ENCODE data around the gene TRABD.

Gene TRABD

GRCh38 chr22:50175191-50175461 is 10.6 kb upstream of the TRABD start:
- ChIA-PET CTCF (interaction anchor here (0.6 kb wide), 1 partner anchor 323 kb away, joined by 3 read pairs; no protein-coding TSS in a partner anchor), POLR2A (no interaction called here)
- no peak for DNase-seq (ENCODE audit: extremely low spot score)
- no peak for TF ChIP-seq LEF1 (IDR thresholded peaks at IDR 0.05; ENCODE audit: borderline replicate concordance)

DNA sequence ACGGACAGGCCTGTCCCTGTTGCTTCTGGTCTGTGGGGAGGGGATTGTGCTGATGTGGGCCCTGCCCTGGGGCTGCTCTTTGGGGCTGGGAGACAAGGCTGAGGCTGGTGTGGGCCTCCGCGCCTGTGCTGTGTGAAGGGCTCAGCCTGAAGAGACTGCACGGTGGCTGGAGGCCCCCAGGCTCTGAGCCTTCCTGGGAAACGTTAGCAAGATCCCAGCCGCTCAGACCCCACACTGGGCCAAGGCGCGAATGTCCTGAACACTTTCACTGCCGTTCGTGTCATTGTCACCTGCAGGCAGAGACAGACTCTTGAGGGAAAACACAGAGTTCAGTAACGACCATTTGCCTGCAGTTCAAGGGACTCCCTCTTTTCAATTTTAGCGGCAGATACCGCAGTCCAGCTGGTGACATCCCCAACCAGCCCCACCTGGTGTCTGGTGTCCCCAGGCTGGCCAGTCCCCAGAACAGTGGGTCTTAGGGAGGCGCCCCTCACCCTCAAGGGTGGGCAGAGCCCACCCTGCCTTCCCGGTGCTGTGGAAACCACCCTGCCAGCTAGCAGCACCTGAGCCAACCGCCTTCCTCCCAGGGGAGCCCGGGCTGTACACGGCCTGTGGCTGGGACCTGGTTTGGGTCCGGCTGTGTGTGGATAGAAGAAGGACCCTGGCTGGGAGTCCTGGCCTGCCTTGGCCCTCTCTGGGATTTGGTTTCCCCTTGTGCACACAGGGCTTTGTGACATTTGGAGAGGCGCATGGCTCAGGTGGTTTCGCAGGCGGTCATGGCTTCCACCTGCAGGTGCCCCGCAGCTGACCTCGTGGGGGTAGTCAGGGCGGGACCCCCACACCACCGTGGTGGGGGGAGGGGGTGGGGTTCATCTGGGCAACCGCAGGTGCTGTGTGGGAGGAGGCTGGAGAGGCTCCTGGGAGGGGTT is 9.5 kb upstream of the TRABD start:
- ChIA-PET CTCF (no interaction called here), POLR2A (no interaction called here)
- no peak for DNase-seq (ENCODE audit: extremely low spot score)
- TF ChIP-seq SP1 (IDR thresholded peaks at IDR 0.05) (no peak), FOXA1 (IDR thresholded peaks at IDR 0.05) (no peak), NFRKB (IDR thresholded peaks at IDR 0.05) (no peak), ARNT (IDR thresholded peaks at IDR 0.05) (no peak), L3MBTL2 (conservative IDR thresholded peaks at IDR 0.05) (no peak), FOXM1 (IDR thresholded peaks at IDR 0.05; ENCODE audit: borderline replicate concordance) (no peak), LEF1 (IDR thresholded peaks at IDR 0.05; ENCODE audit: borderline replicate concordance) (no peak), SUZ12 (IDR thresholded peaks at IDR 0.05) (no peak), ZNF384 (IDR thresholded peaks at IDR 0.05) (no peak), BHLHE40 (IDR thresholded peaks at IDR 0.05; ENCODE audit: borderline replicate concordance) (no peak), HDGF (IDR thresholded peaks at IDR 0.05; ENCODE audit: borderline replicate concordance) (no peak), TARDBP (IDR thresholded peaks at IDR 0.05) (no peak), ELF4 (IDR thresholded peaks at IDR 0.05) (no peak), CTBP1 (IDR thresholded peaks at IDR 0.05; ENCODE audit: borderline replicate concordance) (no peak), FOXK2 (IDR thresholded peaks at IDR 0.05) (no peak)
- TF ChIP-seq, protein P1, sequence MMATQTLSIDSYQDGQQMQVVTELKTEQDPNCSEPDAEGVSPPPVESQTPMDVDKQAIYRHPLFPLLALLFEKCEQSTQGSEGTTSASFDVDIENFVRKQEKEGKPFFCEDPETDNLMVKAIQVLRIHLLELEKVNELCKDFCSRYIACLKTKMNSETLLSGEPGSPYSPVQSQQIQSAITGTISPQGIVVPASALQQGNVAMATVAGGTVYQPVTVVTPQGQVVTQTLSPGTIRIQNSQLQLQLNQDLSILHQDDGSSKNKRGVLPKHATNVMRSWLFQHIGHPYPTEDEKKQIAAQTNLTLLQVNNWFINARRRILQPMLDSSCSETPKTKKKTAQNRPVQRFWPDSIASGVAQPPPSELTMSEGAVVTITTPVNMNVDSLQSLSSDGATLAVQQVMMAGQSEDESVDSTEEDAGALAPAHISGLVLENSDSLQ (IDR thresholded peaks at IDR 0.05) = no peak

- POLR2A ChIA-PET = no interaction called here
These were observed 8.7 kb upstream of the TRABD start for GRCh38 chr22:50176850-50177536.

GRCh38 chr22:50177537-50178470 is 7.9 kb upstream of the TRABD start:
- ChIA-PET CTCF (no interaction called here), POLR2A (no interaction called here)
- no peak for TF ChIP-seq SP1 (IDR thresholded peaks at IDR 0.05)
- TF ChIP-seq ZNF384 (IDR thresholded peaks at IDR 0.05) = no peak
- no peak for TF ChIP-seq ARNT (IDR thresholded peaks at IDR 0.05)
- no peak for TF ChIP-seq ELF4 (IDR thresholded peaks at IDR 0.05)
- no peak for TF ChIP-seq NFRKB (IDR thresholded peaks at IDR 0.05)
- TF ChIP-seq SUZ12 (IDR thresholded peaks at IDR 0.05) = no peak
- no peak for TF ChIP-seq BHLHE40 (IDR thresholded peaks at IDR 0.05; ENCODE audit: borderline replicate concordance)
- no peak for TF ChIP-seq FOXK2 (IDR thresholded peaks at IDR 0.05)
- TF ChIP-seq, protein P1 (IDR thresholded peaks at IDR 0.05) = no peak
- TF ChIP-seq FOXM1 (IDR thresholded peaks at IDR 0.05; ENCODE audit: borderline replicate concordance) = no peak
- no peak for TF ChIP-seq CTBP1 (IDR thresholded peaks at IDR 0.05; ENCODE audit: borderline replicate concordance)
- no peak for TF ChIP-seq HDGF (IDR thresholded peaks at IDR 0.05; ENCODE audit: borderline replicate concordance)
- no peak for TF ChIP-seq LEF1 (IDR thresholded peaks at IDR 0.05; ENCODE audit: borderline replicate concordance)
- TF ChIP-seq L3MBTL2 (conservative IDR thresholded peaks at IDR 0.05) = no peak
- TF ChIP-seq FOXA1 (IDR thresholded peaks at IDR 0.05) = no peak
- TF ChIP-seq TARDBP (IDR thresholded peaks at IDR 0.05) = no peak
- no peak for DNase-seq (ENCODE audit: extremely low spot score)

More at GRCh38 chr22:50176850-50177536, 8.7 kb upstream of the TRABD start:
- TF ChIP-seq SP1 (IDR thresholded peaks at IDR 0.05) (no peak), SUZ12 (IDR thresholded peaks at IDR 0.05) (no peak), FOXA1 (IDR thresholded peaks at IDR 0.05) (no peak), ZNF384 (IDR thresholded peaks at IDR 0.05) (no peak), NFRKB (IDR thresholded peaks at IDR 0.05) (no peak), TARDBP (IDR thresholded peaks at IDR 0.05) (no peak), FOXK2 (IDR thresholded peaks at IDR 0.05) (no peak), LEF1 (IDR thresholded peaks at IDR 0.05; ENCODE audit: borderline replicate concordance) (no peak), ARNT (IDR thresholded peaks at IDR 0.05) (no peak), HDGF (IDR thresholded peaks at IDR 0.05; ENCODE audit: borderline replicate concordance) (no peak)
- DNase-seq (ENCODE audit: extremely low spot score) = no peak
- CTCF ChIA-PET = no interaction called here

GRCh38 chr22:50178471-50178864 is 7.2 kb upstream of the TRABD start:
- TF ChIP-seq CTBP1 (IDR thresholded peaks at IDR 0.05; ENCODE audit: borderline replicate concordance) (no peak), L3MBTL2 (conservative IDR thresholded peaks at IDR 0.05) (no peak), ARNT (IDR thresholded peaks at IDR 0.05) (no peak), ZNF384 (IDR thresholded peaks at IDR 0.05) (no peak), HDGF (IDR thresholded peaks at IDR 0.05; ENCODE audit: borderline replicate concordance) (no peak), FOXK2 (IDR thresholded peaks at IDR 0.05) (no peak), NFRKB (IDR thresholded peaks at IDR 0.05) (no peak), FOXM1 (IDR thresholded peaks at IDR 0.05; ENCODE audit: borderline replicate concordance) (no peak), ELF4 (IDR thresholded peaks at IDR 0.05) (no peak), SP1 (IDR thresholded peaks at IDR 0.05) (no peak), FOXA1 (IDR thresholded peaks at IDR 0.05) (no peak), LEF1 (IDR thresholded peaks at IDR 0.05; ENCODE audit: borderline replicate concordance) (no peak), BHLHE40 (IDR thresholded peaks at IDR 0.05; ENCODE audit: borderline replicate concordance) (no peak), TARDBP (IDR thresholded peaks at IDR 0.05) (no peak), SUZ12 (IDR thresholded peaks at IDR 0.05) (no peak)
- TF ChIP-seq, protein P1 (IDR thresholded peaks at IDR 0.05) = no peak
- no peak for DNase-seq (ENCODE audit: extremely low spot score)
- ChIA-PET CTCF (no interaction called here), POLR2A (no interaction called here)
